Measurements from ENCODE around the gene PDZD2.

Gene PDZD2

DNA sequence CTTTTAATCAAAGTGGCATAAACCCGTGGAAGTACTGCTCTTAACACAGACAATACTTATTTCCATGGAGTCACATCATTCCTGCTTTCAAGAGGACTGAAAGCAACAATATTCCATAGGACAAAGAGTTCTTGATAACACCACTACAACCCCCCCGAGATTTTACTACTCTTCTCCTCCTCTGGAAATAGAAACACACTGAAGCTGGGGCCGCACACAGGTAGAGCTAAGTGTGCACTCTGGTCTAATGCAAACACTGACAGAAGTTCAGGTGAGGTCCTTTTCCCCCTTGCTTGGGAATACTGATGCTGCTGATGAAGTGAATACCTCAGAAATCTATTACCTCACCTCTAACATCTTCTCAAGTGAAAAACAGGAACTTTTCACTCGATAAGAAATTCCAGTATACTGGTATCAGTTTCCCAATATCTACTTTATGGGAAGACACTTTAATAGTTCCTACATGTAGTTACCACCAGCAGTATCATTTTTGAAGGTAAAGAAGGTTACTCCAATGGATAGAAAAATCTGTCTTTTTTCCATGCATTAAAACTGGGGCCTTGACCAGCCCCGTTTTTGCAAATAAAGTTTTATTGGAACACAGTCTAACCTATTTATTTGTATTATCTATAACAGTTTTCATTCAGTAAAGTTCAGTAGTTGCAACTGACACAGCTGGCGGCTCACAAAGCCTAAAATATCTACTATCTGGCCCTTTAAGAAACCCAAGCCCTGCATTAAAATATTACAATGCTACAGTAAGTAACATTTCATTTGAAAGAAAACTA, 485.2 kb downstream of the PDZD2 start:
- 93 to 95% methylated on average over 5 to 6 of the region's 6 CpGs for WGBS, 2 experiments
- H3K9me3 ChIP-seq (ENCODE audit: control insufficient read depth, low read length) = no peaks in the 10 kb centered on the region
- no peaks in the 10 kb centered on the region for H3K4me1 ChIP-seq (ENCODE audit: control insufficient read depth, insufficient read depth, low read length)
- H3K4me3 ChIP-seq (ENCODE audit: insufficient read depth, low read depth, low read length) = no peak overlapping the region
- H3K36me3 ChIP-seq (ENCODE audit: control insufficient read depth, insufficient read depth, low read length) = peaks cover 12% of the 10 kb centered on the region
- no peak overlapping the region for H3K27ac ChIP-seq (ENCODE audit: insufficient read depth, low read depth, low read length, poor library complexity, severe bottlenecking)
- H3K27me3 ChIP-seq (ENCODE audit: control insufficient read depth, insufficient read depth, low read length, poor library complexity, severe bottlenecking) = no peaks in the 10 kb centered on the region

DNA sequence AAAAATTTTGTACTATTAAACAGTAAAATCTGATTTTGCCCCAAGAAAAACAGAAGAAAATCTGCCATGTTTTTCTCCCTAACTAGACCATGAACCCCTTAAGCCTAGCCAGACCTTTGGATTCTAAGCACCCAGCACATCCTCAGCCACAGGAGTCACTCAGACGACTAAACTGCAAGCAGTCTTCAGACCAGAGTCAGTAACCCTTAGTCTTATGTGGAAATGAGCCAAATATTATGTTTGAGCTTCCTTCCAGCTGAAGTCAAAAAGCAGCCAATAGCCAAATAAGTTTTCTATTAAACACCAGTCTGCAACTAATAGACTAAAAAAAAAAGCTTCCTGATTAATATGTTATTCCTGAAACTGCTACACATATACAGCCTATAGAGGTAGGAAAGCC, 487.8 kb downstream of the PDZD2 start:
- no peak overlapping the region for H3K4me3 ChIP-seq (ENCODE audit: insufficient read depth, low read depth, low read length)
- H3K36me3 ChIP-seq (ENCODE audit: control insufficient read depth, insufficient read depth, low read length) = peaks cover 12% of the 10 kb centered on the region
- H3K9me3 ChIP-seq (ENCODE audit: control insufficient read depth, low read length) = no peaks in the 10 kb centered on the region
- 91 to 100% methylated on average over 1 of the region's 1 CpG for WGBS, 2 experiments
- H3K27ac ChIP-seq (ENCODE audit: insufficient read depth, low read depth, low read length, poor library complexity, severe bottlenecking) = no peak overlapping the region
- no peaks in the 10 kb centered on the region for H3K4me1 ChIP-seq (ENCODE audit: control insufficient read depth, insufficient read depth, low read length)
- no peaks in the 10 kb centered on the region for H3K27me3 ChIP-seq (ENCODE audit: control insufficient read depth, insufficient read depth, low read length, poor library complexity, severe bottlenecking)

DNA sequence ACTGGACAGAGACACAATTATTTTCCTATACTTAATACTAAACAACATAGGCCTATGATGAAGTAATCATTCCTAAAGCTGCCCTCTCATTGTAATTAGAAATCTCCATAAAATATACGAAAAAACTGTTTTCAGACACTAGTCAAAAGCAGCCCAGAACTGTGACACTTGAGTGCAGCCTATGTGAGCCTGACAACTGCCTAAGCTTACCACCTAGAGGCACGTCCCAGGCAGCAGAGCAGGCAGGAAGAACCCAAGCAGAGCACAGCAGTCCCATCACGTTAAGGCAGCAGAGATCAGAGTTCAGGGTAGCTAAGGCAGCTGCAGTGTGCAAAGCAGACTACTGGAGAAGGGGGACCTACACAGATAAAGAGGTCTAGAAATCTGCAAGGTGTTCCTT, 488.8 kb downstream of the PDZD2 start:
- WGBS, 2 experiments = 75 to 87% methylated on average over 3 of the region's 3 CpGs
- no peaks in the 10 kb centered on the region for H3K4me1 ChIP-seq (ENCODE audit: control insufficient read depth, insufficient read depth, low read length)
- no peaks in the 10 kb centered on the region for H3K9me3 ChIP-seq (ENCODE audit: control insufficient read depth, low read length)
- no peak overlapping the region for H3K4me3 ChIP-seq (ENCODE audit: insufficient read depth, low read depth, low read length)
- peaks cover 7% of the 10 kb centered on the region for H3K36me3 ChIP-seq (ENCODE audit: control insufficient read depth, insufficient read depth, low read length)
- H3K27ac ChIP-seq (ENCODE audit: insufficient read depth, low read depth, low read length, poor library complexity, severe bottlenecking) = no peak overlapping the region
- no peaks in the 10 kb centered on the region for H3K27me3 ChIP-seq (ENCODE audit: control insufficient read depth, insufficient read depth, low read length, poor library complexity, severe bottlenecking)

DNA sequence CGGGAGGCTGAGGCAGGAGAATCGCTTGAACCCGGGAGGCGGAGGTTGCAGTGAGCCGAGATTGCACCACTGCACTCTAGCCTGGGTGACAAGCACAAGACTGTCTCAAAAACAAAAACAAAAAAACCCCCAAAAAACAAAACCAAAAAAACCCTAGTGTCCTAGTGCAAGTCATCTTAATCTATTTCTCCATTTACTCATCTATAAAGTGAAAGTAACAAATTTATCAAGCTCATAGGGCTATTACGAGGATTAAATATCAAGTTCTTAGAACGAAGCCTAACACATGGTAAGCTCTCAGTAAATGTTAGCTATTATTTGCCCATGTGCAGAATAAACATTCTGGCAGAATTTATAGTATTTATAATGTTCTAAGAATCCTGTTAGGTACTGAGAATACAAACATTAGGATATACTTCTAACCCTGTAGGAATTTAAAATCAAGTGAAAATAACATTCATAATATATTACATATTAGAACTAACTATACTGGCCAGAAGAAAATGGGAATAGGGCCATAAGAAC, 490.2 kb downstream of the PDZD2 start:
- no peaks in the 10 kb centered on the region for H3K27me3 ChIP-seq (ENCODE audit: control insufficient read depth, insufficient read depth, low read length, poor library complexity, severe bottlenecking)
- no peaks in the 10 kb centered on the region for H3K9me3 ChIP-seq (ENCODE audit: control insufficient read depth, low read length)
- H3K4me1 ChIP-seq (ENCODE audit: control insufficient read depth, insufficient read depth, low read length) = no peaks in the 10 kb centered on the region
- no peak overlapping the region for H3K27ac ChIP-seq (ENCODE audit: insufficient read depth, low read depth, low read length, poor library complexity, severe bottlenecking)
- no peak overlapping the region for H3K4me3 ChIP-seq (ENCODE audit: insufficient read depth, low read depth, low read length)
- WGBS, 2 experiments = 93 to 95% methylated on average over 7 of the region's 7 CpGs
- H3K36me3 ChIP-seq (ENCODE audit: control insufficient read depth, insufficient read depth, low read length) = peaks cover 7% of the 10 kb centered on the region

DNA sequence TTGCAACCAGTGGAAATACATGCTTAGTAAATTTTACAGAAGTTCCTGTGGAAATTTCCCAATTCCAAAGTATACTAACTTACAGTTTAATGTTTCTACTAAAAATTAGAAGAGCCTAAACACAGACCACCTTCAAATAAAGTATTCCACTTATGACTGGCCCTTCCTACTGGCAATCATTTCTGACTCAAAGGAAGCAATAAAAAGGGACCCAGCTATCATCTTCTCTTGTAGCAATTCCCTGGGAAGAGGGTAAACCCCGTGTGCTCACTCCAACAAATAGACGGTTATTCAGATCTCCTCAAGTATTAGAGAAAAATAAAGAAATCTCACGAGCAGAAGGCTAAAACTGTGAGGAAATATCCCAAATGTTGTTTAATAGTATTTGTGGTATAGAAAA, 491.9 kb downstream of the PDZD2 start:
- H3K9me3 ChIP-seq (ENCODE audit: control insufficient read depth, low read length) = no peaks in the 10 kb centered on the region
- no peaks in the 10 kb centered on the region for H3K27me3 ChIP-seq (ENCODE audit: control insufficient read depth, insufficient read depth, low read length, poor library complexity, severe bottlenecking)
- H3K27ac ChIP-seq (ENCODE audit: insufficient read depth, low read depth, low read length, poor library complexity, severe bottlenecking) = no peak overlapping the region
- no peak overlapping the region for H3K4me3 ChIP-seq (ENCODE audit: insufficient read depth, low read depth, low read length)
- no peaks in the 10 kb centered on the region for H3K4me1 ChIP-seq (ENCODE audit: control insufficient read depth, insufficient read depth, low read length)
- H3K36me3 ChIP-seq (ENCODE audit: control insufficient read depth, insufficient read depth, low read length) = peaks cover 11% of the 10 kb centered on the region
- 93 to 95% methylated on average over 3 of the region's 3 CpGs for WGBS, 2 experiments

DNA sequence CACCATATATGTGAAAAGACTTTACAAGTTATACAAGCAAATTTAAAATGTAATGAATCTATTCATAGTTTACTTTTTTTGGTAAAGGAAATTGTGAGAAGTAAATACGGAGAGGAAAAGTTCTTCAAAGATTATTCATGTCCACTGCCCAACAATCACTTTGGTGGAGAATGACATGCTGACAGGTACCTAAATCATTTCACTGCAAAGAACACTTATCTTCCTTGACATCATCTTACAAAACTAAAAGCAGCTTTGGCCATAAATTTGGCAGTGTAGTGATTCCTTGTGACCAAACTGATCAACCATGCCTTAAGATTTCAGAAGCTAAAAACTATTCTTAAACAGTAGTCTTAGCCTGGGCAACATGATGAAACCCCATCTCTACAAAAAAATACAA, 492.7 kb downstream of the PDZD2 start:
- H3K4me1 ChIP-seq (ENCODE audit: control insufficient read depth, insufficient read depth, low read length) = no peaks in the 10 kb centered on the region
- H3K27me3 ChIP-seq (ENCODE audit: control insufficient read depth, insufficient read depth, low read length, poor library complexity, severe bottlenecking) = no peaks in the 10 kb centered on the region
- no peaks in the 10 kb centered on the region for H3K9me3 ChIP-seq (ENCODE audit: control insufficient read depth, low read length)
- no peak overlapping the region for H3K4me3 ChIP-seq (ENCODE audit: insufficient read depth, low read depth, low read length)
- peaks cover 7% of the 10 kb centered on the region for H3K36me3 ChIP-seq (ENCODE audit: control insufficient read depth, insufficient read depth, low read length)
- H3K27ac ChIP-seq (ENCODE audit: insufficient read depth, low read depth, low read length, poor library complexity, severe bottlenecking) = no peak overlapping the region
- 80% methylated on average over 1 of the region's 1 CpG; no CpG with 5 or more reads in 1 of the 2 experiments for WGBS, 2 experiments

DNA sequence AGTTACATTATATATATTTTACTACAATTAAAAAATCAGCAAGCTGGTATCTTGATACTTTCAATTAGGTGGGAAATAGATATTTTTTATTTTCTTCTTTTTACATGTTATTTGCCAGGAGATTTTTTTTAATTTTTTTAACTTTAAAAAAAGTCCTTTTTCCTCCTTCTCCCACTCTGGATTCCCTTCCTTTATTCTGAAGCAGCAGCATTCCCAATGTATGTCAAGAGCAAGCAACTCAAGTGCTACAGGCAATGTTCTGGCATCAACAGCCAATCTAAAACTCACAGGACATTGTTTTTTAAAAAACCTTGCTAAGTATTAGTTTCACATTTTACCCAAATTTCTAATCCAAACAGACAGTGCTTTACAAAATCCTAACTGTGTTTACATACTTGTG, 493.8 kb downstream of the PDZD2 start:
- Histone ChIP-seq H3K27me3 (ENCODE audit: control insufficient read depth, insufficient read depth, low read length, poor library complexity, severe bottlenecking) (no peaks in the 10 kb centered on the region), H3K27ac (ENCODE audit: insufficient read depth, low read depth, low read length, poor library complexity, severe bottlenecking) (no peak overlapping the region), H3K4me1 (ENCODE audit: control insufficient read depth, insufficient read depth, low read length) (no peaks in the 10 kb centered on the region), H3K9me3 (ENCODE audit: control insufficient read depth, low read length) (no peaks in the 10 kb centered on the region), H3K4me3 (ENCODE audit: insufficient read depth, low read depth, low read length) (no peak overlapping the region), H3K36me3 (ENCODE audit: control insufficient read depth, insufficient read depth, low read length) (peaks cover 7% of the 10 kb centered on the region)

DNA sequence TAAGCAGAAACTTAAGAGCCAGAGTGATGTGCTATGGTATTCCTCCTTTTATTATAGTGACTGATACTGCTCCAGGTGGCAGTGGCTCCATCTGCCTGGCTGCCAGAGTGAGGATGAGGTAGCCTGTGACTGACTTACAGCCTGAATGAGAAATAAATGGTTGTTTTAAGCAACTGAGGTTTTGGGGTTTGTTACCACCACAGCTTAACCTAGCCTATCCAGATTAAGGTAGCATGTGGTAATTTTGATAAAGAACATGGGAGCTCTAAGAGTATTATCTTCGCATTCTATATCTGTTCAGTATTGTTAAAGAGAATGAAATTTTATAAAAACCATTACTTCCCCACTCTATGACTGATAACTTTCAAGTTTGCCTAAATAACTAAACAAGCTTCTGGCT, 496.2 kb downstream of the PDZD2 start:
- Histone ChIP-seq H3K4me3 (ENCODE audit: insufficient read depth, low read depth, low read length) (no peak overlapping the region), H3K27me3 (ENCODE audit: control insufficient read depth, insufficient read depth, low read length, poor library complexity, severe bottlenecking) (no peaks in the 10 kb centered on the region), H3K9me3 (ENCODE audit: control insufficient read depth, low read length) (no peaks in the 10 kb centered on the region), H3K36me3 (ENCODE audit: control insufficient read depth, insufficient read depth, low read length) (peaks cover 7% of the 10 kb centered on the region), H3K27ac (ENCODE audit: insufficient read depth, low read depth, low read length, poor library complexity, severe bottlenecking) (no peak overlapping the region), H3K4me1 (ENCODE audit: control insufficient read depth, insufficient read depth, low read length) (no peaks in the 10 kb centered on the region)
- no CpG with 5 or more reads among the region's 1 CpG for WGBS, 2 experiments

DNA sequence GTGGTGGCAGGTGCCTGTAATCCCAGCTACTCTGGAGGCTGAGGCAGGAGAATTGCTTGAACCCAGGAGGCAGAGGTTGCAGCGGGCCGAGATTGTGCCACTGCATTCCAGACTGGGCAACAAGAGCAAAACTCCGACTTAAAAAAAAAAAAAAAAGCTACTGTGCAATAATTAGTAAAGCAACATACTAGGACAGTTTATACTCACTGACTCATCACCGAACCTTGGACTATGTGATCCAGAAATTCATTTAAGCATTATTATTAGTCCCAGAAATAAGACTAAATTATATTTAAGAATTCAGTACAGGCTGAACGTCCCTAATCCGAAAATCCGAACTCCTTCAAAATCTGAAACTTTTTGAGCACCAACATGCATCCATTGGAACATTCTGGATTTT, 497.4 kb downstream of the PDZD2 start:
- Histone ChIP-seq H3K27me3 (ENCODE audit: control insufficient read depth, insufficient read depth, low read length, poor library complexity, severe bottlenecking) (no peaks in the 10 kb centered on the region), H3K27ac (ENCODE audit: insufficient read depth, low read depth, low read length, poor library complexity, severe bottlenecking) (no peak overlapping the region), H3K9me3 (ENCODE audit: control insufficient read depth, low read length) (no peaks in the 10 kb centered on the region), H3K4me3 (ENCODE audit: insufficient read depth, low read depth, low read length) (no peak overlapping the region), H3K36me3 (ENCODE audit: control insufficient read depth, insufficient read depth, low read length) (peaks cover 7% of the 10 kb centered on the region), H3K4me1 (ENCODE audit: control insufficient read depth, insufficient read depth, low read length) (no peaks in the 10 kb centered on the region)
- 88 to 95% methylated on average over 7 of the region's 7 CpGs for WGBS, 2 experiments

DNA sequence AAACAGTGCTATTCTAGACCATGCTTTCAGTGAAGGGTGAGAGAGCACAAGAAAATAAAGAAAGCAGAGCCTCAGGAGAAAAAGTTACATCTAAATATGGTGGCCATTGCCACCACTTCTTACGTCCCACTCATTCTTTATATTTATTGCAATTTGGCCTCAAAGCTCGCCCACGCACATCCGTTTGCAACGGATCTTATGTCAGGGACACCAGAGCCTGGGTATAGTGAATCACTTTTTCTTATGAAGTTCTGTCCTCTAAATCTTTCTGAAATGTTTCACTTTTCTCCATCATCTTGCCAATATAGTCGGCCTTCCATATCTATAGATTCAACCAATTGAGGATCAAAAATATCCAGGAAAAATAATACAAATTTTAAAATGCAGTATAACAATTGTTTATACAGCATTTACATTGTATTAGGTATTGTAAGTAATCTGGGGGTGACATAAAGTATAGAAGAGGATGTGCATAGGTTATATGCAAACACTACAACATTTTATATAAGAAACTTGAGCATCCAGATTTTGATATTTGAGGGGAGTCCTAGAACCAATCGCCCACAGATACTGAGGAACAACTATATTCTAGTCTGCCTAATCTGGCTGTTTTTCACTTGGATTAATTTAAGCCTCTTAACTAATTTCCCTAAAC, 500.0 kb downstream of the PDZD2 start:
- no peaks in the 10 kb centered on the region for H3K4me1 ChIP-seq (ENCODE audit: control insufficient read depth, insufficient read depth, low read length)
- peaks cover 5% of the 10 kb centered on the region for H3K36me3 ChIP-seq (ENCODE audit: control insufficient read depth, insufficient read depth, low read length)
- no peaks in the 10 kb centered on the region for H3K9me3 ChIP-seq (ENCODE audit: control insufficient read depth, low read length)
- H3K27me3 ChIP-seq (ENCODE audit: control insufficient read depth, insufficient read depth, low read length, poor library complexity, severe bottlenecking) = no peaks in the 10 kb centered on the region
- H3K4me3 ChIP-seq (ENCODE audit: insufficient read depth, low read depth, low read length) = no peak overlapping the region
- H3K27ac ChIP-seq (ENCODE audit: insufficient read depth, low read depth, low read length, poor library complexity, severe bottlenecking) = no peak overlapping the region
- WGBS, 2 experiments = 93 to 98% methylated on average over 7 of the region's 7 CpGs
